ENCODE measurements around the gene PRR20G. TPM values are rescaled to one million over a fixed set of nuclear protein-coding genes. Genes with fewer than 3 reads are reported as not detected.

Gene PRR20G
- total RNA-seq, 1 experiment from 2014 or later: not detected

DNA sequence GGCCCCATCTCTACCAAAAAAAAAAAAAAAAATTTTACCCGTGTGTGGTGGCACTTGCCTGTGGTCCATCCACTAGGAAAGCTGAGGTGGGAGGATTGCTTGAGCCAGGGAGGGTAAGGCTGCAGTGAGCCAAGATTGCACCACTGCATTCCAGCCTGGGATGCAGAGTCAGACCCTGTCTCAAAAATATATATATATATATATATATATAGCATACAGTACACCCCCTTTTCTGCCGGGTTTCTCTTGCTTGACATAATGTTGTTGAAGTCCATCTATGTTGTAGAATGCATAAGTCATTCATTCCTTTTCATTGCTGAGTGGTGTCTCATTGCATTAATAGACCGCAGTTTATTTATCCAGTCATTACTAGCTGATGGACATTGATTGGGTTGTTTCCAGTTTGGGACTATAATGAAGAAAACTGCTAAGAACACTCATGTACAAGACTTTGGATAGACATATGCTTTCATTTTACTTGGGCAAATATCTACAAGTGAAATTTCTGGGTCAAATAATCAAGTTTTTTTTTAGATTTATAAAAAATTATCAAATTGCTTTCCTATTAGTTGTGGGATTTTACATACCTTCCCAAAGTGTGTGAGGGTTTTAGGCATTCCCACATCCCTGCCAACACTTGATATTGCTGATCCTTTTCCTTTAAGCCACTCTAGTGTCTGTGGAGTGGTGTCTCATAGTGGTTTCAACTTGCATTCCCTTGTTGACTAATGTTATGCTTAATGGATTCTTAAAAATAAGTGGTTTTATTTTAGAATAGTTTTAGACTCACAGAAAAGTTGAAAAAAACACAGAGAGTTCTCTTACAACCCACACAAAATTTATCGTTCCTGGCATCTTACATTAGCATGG lies 2.1 kb upstream of the PRR20G start:
- Histone ChIP-seq H3K4me3 (no peak overlapping the region), H3K27ac (no peak overlapping the region), H3K9me3 (replicated peaks) (no peaks in the 10 kb centered on the region), H3K4me1 (replicated peaks) (no peaks in the 10 kb centered on the region), H3K27me3 (replicated peaks) (no peaks in the 10 kb centered on the region; the same call in 1 of the 2 replicates), H3K36me3 (no peaks in the 10 kb centered on the region)
- DNase-seq (ENCODE audit: low read depth in 1 of 2, low spot score in 2 of 2): no peak

DNA sequence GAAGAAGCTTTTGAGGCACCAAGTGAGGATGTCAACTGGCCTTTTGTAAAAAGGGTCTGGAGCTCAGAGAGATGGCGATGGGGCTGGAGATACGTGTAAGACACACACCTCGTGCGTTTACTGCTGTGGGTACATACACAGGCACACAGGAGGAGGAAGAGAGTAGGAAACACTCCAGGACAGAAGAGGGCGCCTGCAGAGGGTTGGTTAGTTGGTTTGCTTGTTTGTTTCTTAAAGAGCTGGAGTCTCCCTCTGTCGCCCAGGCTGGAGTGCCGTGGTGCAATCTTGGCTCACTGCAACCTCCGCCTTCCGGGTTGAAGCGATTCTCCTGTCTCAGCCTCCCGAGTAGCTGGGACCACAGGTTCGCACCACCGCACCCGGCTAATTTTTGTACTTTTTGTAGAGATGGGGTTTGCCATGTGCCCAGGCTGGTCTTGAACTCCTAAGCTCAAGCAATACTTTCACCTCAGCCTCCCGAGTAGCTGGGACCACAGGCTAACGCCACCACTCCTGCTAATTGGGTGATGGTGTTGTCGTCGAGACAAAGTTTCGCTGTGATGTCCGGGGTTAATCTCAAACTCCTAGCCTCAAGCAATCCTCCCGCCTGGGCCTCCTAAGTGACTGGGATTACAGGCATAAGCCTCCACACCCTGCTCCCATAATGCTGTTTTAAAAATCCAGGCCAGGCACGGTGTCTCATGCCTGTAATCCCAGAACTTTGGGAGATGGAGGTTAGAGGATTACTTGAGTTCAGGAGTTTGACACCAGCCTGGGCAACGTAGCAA lies 1.3 kb upstream of the PRR20G start:
- Histone ChIP-seq H3K27ac (no peak overlapping the region), H3K36me3 (no peaks in the 10 kb centered on the region), H3K4me1 (replicated peaks) (no peaks in the 10 kb centered on the region), H3K27me3 (replicated peaks) (no peaks in the 10 kb centered on the region), H3K9me3 (replicated peaks) (no peaks in the 10 kb centered on the region), H3K4me3 (no peak overlapping the region)
- no peak for DNase-seq (ENCODE audit: low read depth in 1 of 2, low spot score in 2 of 2)

DNA sequence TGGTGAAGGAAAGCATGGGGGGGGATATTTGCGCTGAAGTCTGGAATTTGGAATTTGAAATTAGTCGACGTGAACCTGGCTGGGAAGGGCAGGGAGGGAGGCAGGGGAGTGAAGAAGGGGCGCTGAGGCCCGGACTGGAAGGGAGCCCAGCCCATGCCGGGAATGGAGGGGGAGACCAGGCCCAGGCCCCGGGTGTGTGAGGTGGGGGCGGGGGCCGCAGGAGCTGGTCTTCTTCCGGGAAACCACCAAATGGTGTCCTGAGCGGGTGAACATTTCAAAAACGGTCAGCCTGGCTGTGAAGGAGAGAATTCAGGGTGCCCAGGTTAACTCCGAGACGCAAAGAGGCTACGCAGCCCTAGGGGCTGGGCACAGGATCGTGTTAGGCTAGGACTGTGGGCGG lies 497 bp upstream of the PRR20G start:
- H3K27ac ChIP-seq: no peak overlapping the region
- no peaks in the 10 kb centered on the region for H3K36me3 ChIP-seq
- no peaks in the 10 kb centered on the region for H3K27me3 ChIP-seq (replicated peaks)
- no peaks in the 10 kb centered on the region for H3K4me1 ChIP-seq (replicated peaks)
- no peak for DNase-seq (ENCODE audit: low read depth in 1 of 2, low spot score in 2 of 2)
- no peak overlapping the region for H3K4me3 ChIP-seq
- no peaks in the 10 kb centered on the region for H3K9me3 ChIP-seq (replicated peaks)

DNA sequence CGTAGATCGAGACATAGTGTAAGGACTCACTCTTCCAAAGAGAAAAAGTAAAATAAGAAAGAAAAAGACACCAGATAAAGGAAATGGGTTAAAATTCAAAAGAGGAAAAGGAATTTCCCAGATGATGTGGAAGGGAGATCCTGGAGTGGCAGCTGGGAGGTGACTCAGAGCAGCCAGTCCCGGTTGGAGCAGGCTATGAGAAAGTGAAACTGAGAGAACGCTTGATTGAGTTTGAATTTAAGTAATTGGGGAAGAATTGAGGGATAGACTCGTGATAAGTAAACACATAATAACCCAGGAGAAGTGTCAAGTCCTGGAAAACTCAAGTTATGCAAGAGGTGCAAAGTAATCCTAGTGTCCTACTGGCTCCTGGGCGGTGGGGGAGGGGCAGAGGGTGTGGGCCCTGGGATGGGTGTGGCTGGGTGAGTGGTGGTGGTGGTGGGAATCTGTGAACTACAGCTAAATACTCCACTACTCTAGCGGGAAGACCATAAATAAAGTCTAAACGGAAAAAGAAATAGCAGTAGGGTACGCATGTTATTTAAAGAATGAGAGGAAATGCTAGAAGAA lies 1.2 kb downstream of the PRR20G start:
- Histone ChIP-seq H3K4me3 (no peak overlapping the region), H3K27me3 (replicated peaks) (no peaks in the 10 kb centered on the region), H3K27ac (no peak overlapping the region), H3K4me1 (replicated peaks) (no peaks in the 10 kb centered on the region), H3K36me3 (no peaks in the 10 kb centered on the region), H3K9me3 (replicated peaks) (no peaks in the 10 kb centered on the region)
- no peak for DNase-seq (ENCODE audit: low read depth in 1 of 2, low spot score in 2 of 2)

DNA sequence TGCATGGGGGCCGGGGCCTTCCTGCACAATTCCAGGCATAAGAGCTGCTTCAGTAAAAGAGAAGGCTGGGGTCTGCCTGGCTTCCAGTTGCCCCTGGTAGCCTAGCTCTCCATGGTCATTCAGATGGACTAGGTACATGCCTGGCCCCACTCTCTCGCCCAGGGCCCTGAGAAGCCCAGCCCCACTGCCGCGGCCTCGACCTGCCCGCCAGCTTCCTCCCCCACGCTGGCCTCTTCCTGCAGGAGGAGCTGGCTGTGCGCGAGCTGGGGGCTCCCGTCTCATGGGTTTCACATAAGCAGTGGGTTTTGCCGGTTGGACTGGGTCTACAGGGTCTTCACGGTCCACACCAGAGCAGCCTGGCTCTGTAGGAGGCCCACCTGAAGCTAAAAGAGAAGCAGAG lies 3.6 kb downstream of the PRR20G start:
- no peaks in the 10 kb centered on the region for H3K9me3 ChIP-seq (replicated peaks)
- H3K27me3 ChIP-seq (replicated peaks): no peaks in the 10 kb centered on the region
- H3K4me1 ChIP-seq (replicated peaks): no peaks in the 10 kb centered on the region
- no peak for DNase-seq (ENCODE audit: low read depth in 1 of 2, low spot score in 2 of 2)
- no peaks in the 10 kb centered on the region for H3K36me3 ChIP-seq
- H3K4me3 ChIP-seq: no peak overlapping the region
- H3K27ac ChIP-seq: no peak overlapping the region

DNA sequence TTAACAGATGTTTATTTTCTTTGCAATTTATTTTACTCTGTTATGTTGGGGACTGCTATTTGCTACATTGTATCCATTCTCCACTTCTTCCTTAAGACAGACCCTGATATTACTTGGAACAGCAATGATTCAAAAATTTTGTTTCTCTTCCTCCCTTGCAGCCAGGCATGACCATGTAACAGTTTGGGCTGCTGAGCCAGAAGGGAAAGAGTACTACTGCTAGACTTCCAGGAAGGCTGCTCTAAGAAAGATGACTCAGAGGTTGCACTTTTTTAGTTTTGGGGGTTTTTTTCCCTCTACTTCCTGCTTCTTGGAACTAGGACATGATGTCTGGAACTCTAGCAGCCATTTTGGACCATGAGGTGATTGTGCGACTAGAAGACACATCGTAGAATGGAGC lies 10.3 kb downstream of the PRR20G start:
- Histone ChIP-seq H3K27me3 (replicated peaks) (no peaks in the 10 kb centered on the region), H3K4me1 (replicated peaks) (no peaks in the 10 kb centered on the region), H3K36me3 (no peaks in the 10 kb centered on the region), H3K9me3 (replicated peaks) (no peaks in the 10 kb centered on the region), H3K4me3 (no peak overlapping the region), H3K27ac (no peak overlapping the region)
- DNase-seq (ENCODE audit: low read depth in 1 of 2, low spot score in 2 of 2): no peak

DNA sequence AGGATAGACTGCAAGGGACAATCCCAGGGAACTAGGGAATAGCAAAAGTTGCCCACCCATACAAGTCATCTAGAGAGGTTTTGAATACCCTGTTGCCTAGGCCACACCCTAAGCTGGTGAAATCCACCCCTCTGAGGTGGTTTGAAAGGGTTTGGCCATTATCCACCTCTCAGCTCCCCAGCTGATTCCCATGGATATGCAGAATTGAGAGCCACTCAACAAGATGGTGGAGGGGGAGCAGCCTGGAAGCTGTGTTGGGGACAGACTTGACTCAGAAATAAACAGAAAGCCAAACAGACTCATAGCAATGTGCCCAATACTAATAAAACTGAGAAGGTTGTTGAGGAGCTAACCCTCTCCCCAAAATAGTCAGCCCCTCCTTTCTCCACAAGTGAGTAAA lies 10.9 kb downstream of the PRR20G start:
- no peak for DNase-seq (ENCODE audit: low read depth in 1 of 2, low spot score in 2 of 2)
- H3K27me3 ChIP-seq (replicated peaks): no peaks in the 10 kb centered on the region
- no peaks in the 10 kb centered on the region for H3K4me1 ChIP-seq (replicated peaks)
- no peak overlapping the region for H3K4me3 ChIP-seq
- no peak overlapping the region for H3K27ac ChIP-seq
- H3K9me3 ChIP-seq (replicated peaks): no peaks in the 10 kb centered on the region
- no peaks in the 10 kb centered on the region for H3K36me3 ChIP-seq

DNA sequence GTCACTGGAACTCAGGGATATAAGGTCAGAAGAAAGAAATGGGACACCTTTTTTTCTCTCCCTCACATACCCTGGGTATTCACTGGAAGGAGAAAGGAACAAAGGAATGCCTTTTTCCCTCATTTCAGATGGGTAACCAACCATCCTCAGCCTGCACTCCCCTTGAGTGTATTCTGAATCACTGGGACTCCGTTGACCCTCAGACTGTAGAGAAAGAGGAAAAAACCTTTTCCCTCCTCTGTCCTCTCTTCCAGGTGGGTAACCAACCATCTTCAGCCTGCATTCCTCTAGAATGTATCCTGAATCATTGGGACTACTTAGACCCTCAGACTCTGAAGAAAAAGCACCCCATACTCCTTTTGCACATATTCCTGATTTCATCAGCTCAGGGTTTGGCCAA lies 11.4 kb downstream of the PRR20G start:
- no peaks in the 10 kb centered on the region for H3K9me3 ChIP-seq (replicated peaks)
- H3K4me1 ChIP-seq (replicated peaks): no peaks in the 10 kb centered on the region
- DNase-seq (ENCODE audit: low read depth in 1 of 2, low spot score in 2 of 2): no peak
- no peak overlapping the region for H3K27ac ChIP-seq
- no peaks in the 10 kb centered on the region for H3K27me3 ChIP-seq (replicated peaks)
- H3K36me3 ChIP-seq: no peaks in the 10 kb centered on the region
- H3K4me3 ChIP-seq: no peak overlapping the region

DNA sequence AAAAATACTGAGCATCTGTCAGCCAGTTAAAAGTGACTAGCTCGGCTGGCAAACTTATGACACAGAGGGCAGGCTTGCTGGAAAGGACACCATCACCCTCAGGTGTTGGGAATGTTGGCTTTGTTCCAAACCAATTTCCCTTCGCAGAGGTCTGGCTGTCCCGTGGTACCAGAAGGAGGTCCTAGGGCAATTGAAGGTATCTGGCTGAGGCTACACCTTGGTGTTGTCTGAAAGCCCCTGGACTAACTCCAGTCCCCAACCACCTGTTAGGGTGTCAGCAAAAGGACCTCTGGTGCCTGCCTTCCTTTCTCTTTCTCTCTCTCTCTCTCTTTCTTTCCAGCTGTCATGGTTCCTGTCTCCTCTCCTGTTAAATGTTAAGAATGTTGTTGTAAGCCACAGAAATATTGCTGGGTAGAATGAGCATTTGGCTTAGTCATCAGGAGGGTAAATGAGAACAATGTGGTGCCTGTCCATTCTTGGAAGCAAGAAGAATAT lies 12.5 kb downstream of the PRR20G start:
- H3K9me3 ChIP-seq (replicated peaks): no peaks in the 10 kb centered on the region
- no peak overlapping the region for H3K27ac ChIP-seq
- H3K36me3 ChIP-seq: no peaks in the 10 kb centered on the region
- no peaks in the 10 kb centered on the region for H3K27me3 ChIP-seq (replicated peaks)
- H3K4me3 ChIP-seq: no peak overlapping the region
- no peak for DNase-seq (ENCODE audit: low read depth in 1 of 2, low spot score in 2 of 2)
- no peaks in the 10 kb centered on the region for H3K4me1 ChIP-seq (replicated peaks)

DNA sequence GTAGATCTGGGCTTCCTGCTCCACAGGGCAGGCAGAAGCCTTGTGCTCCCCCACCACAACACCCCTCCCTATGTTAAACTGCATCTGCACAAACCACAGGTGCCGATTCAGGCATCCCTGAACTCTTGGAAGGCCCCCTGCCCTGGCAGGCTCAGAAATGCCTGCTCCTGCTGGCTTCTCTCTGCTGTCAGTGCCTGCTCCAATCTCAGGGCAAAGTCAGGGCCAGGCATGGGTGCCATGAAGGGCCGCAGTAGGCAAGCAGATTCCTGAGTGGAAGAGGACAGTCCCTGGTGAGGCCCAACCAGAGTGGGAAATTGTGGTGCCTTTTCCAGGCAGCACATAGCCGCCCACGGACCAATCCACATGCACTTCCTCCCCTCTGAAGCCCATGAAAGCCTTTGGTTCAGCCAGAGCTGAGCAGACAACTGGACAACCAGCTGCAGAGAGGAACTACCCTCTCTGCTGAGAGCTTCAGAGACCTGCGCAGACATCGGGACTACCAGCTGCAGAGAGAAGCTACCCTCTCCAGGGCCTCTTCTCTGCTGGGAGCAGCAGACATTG lies 13.6 kb downstream of the PRR20G start:
- no peaks in the 10 kb centered on the region for H3K4me1 ChIP-seq (replicated peaks)
- DNase-seq (ENCODE audit: low read depth in 1 of 2, low spot score in 2 of 2): no peak
- no peak overlapping the region for H3K27ac ChIP-seq
- H3K4me3 ChIP-seq: no peak overlapping the region
- H3K36me3 ChIP-seq: no peaks in the 10 kb centered on the region
- no peaks in the 10 kb centered on the region for H3K27me3 ChIP-seq (replicated peaks)
- no peaks in the 10 kb centered on the region for H3K9me3 ChIP-seq (replicated peaks)

DNA sequence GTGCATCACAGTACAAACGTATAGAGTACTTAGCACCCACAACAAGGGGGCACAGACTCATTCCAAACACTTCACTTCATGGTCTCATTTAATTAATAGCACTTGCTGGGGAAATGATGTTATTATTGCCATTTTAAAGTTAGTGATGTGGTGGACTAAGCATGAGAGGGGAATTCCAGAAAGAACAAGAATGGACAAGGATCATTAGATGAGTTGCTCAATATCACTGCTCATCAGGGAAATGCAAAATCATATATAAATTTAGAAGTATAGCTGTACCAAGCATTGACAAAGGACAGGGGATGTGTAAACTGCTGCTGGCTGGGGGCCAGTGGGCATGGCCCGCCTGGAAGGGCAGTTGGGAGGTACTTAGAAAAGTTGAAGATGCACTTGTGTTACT lies 14.6 kb downstream of the PRR20G start:
- Histone ChIP-seq H3K27ac (no peak overlapping the region), H3K36me3 (no peaks in the 10 kb centered on the region), H3K27me3 (replicated peaks) (no peaks in the 10 kb centered on the region), H3K9me3 (replicated peaks) (no peaks in the 10 kb centered on the region), H3K4me1 (replicated peaks) (no peaks in the 10 kb centered on the region), H3K4me3 (no peak overlapping the region)
- no peak for DNase-seq (ENCODE audit: low read depth in 1 of 2, low spot score in 2 of 2)

DNA sequence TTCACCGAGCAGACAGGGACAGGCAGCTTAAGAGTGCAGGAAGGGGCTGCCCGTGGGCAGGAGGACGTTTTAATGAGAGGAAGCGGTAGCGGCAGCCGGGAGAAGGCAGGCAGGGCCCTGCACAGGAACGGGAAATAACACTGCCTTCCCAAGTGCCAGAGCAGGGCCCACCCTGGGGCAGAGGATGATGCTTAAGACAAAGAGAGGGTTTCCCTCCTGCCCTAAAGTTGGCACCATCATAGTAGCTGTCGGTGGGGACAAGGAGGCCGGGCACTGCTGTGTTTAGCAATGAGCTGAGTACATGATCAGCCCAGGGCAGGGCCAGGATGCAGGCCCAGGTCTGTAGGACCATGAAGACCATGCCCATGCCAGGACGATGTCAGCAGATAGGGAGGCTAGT lies 21.7 kb downstream of the PRR20G start:
- H3K27me3 ChIP-seq (replicated peaks): no peaks in the 10 kb centered on the region
- no peaks in the 10 kb centered on the region for H3K9me3 ChIP-seq (replicated peaks)
- H3K36me3 ChIP-seq: no peaks in the 10 kb centered on the region
- H3K4me3 ChIP-seq: no peak overlapping the region
- H3K27ac ChIP-seq: no peak overlapping the region
- DNase-seq (ENCODE audit: low read depth in 1 of 2, low spot score in 2 of 2): no peak
- H3K4me1 ChIP-seq (replicated peaks): no peaks in the 10 kb centered on the region

DNA sequence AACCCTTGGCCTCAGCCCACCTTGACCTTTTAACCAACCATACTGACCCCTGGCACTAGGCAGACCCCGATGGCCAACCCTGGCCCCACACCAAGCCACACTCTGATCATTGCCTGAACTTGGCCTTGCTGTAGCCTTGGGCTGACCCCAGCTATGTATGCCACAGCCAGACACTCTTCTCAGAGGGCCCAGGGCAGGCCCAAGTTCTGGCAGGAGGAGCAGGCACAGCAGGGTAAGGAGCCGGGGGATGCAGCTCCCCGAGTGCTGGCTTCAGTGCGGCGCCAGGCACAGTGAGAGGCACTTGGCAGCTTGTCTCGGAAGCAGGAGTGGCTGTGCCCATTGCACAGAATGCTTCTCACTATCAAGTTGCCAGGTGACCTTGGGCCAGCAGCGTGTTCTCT lies 22.3 kb downstream of the PRR20G start:
- H3K27ac ChIP-seq: no peak overlapping the region

More for the DNA sequence above, 22.3 kb downstream of the PRR20G start:
- no peaks in the 10 kb centered on the region for H3K27me3 ChIP-seq (replicated peaks)
- no peaks in the 10 kb centered on the region for H3K36me3 ChIP-seq
- no peak overlapping the region for H3K4me3 ChIP-seq
- H3K9me3 ChIP-seq (replicated peaks): no peaks in the 10 kb centered on the region
- no peak for DNase-seq (ENCODE audit: low read depth in 1 of 2, low spot score in 2 of 2)
- H3K4me1 ChIP-seq (replicated peaks): no peaks in the 10 kb centered on the region

Data from SJSA1 (cell line).